Fibroblast of peridontal ligament (primary cell): ENCODE measurements around the gene ATAD3A.
"Not testable (repeated sequence)": the region's sequence is repeated elsewhere in the genome, so short reads cannot be mapped to it uniquely, and the experiment has no call there.

Experiments used
- DNase-seq: peaks from one replicate; pipeline ENCODE4 v3.0.0-alpha.2; 2010; ENCODE audit errors: extremely low read depth

The ATAD3A gene

DNA sequence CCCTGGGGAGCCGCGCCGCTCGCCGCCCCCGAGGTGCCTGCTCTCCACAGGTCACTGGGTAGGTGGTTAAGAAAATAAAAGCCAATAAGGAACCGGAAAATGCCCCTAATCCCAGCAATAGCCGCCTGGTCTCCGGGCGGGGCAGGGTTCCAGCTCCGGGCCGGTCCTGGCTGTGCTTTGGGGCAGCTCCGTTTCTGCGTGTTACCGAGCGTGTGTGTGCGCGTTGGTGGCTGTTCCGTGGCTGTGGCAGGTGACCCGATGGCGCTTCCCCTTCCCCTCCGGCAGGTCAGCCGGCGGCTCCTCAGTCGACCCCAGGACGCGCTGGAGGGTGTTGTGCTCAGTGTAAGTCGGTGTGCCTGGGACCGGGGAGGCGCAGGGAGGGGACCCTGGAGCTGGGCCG is 11.3 kb downstream of the ATAD3A start:
- not testable (repeated sequence) for DNase-seq

DNA sequence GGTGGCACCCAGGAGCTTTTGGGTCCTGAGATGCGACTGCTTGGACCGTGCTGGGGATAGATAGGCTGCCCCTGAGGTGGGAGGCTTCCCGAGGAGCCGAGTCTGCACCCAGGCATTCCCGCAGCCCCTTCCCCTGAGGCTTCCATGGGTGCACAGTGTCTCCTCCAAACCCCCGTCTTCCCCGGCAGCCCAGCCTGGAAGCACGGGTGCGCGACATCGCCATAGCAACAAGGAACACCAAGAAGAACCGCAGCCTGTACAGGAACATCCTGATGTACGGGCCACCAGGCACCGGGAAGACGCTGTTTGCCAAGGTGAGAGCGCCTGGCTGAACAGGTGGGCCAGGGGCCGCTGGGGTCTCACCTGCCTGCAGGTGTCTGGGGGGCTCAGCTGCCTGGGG is 11.7 kb downstream of the ATAD3A start:
- not testable (repeated sequence) for DNase-seq

DNA sequence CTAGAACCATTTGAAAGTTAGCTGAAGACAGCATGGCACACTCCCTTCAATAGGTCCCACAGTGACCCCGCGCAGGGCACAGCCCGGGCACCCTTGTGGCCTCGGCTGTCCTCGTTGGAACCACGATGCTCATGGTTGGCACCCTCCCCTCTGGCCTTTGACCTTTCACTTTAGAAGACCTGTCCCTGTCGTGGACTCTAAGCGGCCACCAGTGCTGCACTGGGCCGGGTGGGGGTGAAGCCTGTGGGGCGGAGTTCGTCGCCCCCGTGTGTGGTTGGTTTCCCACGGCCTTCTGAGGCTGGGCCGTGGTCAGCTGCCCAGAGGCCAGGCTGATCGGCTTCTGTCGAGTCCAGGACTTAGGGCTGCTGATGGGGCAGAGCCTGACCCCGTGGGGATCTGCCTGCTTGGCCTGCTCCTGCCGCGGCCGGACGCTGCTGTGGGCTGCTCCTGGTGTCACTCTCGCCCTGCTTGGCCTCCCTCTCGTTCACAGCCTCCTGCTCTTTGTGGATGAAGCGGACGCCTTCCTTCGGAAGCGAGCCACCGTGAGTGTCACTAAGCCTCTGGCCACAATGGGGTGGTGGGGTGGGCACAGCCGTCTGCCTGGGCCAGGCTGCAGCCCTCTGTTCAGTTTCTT is 12.9 kb downstream of the ATAD3A start:
- not testable (repeated sequence) for DNase-seq

DNA sequence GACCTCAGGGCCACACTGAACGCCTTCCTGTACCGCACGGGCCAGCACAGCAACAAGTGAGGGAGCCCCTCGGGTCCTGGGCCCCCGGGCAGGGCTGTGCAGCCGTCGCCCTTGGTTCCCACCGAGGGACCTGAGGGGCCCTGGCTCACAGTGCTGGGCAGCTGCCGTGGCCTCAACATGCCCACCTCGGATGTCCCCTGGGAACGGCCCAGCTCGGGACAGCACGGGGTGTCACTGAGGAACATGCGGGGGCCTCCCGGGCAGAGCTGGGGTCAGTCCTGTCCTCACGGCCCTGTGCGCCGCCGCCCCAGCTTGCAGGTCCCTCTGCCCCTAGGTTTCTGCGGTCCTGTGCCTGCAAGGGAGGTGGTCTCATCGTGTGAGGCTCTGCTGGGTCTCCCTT is 14.5 kb downstream of the ATAD3A start:
- DNase-seq = not testable (repeated sequence)

DNA sequence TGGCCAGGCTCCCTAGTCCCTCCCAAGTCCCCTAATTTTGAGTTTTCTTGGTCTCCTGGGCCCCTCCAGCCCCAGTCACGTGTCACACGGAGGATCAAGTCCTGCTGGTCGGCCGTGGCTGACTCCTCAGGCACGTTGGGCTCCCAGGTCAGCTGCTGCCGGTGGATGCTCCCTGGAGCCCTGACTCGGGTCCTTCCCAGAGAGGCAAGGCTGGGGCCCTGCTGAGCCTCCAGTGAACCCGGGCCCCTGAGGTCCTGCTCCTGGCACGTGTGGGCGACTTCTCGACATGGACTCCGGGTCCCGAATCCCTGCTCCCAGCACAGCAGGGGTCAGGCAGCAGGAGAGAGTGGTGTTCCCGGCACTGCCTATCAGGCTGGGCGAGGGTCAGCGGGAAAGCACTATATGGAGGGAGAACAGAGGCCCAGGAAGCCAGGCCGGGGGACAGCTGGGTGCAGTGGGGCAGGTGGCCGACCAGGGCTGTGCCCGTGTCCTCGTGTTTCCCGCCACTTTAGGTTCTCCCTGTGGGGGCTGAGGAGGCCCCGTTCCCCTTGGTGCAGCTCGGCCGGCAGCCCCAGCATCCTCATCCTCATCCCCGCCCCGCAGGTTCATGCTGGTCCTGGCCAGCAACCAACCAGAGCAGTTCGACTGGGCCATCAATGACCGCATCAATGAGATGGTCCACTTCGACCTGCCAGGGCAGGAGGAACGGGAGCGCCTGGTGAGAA is 15.3 kb downstream of the ATAD3A start:
- DNase-seq = no peak

DNA sequence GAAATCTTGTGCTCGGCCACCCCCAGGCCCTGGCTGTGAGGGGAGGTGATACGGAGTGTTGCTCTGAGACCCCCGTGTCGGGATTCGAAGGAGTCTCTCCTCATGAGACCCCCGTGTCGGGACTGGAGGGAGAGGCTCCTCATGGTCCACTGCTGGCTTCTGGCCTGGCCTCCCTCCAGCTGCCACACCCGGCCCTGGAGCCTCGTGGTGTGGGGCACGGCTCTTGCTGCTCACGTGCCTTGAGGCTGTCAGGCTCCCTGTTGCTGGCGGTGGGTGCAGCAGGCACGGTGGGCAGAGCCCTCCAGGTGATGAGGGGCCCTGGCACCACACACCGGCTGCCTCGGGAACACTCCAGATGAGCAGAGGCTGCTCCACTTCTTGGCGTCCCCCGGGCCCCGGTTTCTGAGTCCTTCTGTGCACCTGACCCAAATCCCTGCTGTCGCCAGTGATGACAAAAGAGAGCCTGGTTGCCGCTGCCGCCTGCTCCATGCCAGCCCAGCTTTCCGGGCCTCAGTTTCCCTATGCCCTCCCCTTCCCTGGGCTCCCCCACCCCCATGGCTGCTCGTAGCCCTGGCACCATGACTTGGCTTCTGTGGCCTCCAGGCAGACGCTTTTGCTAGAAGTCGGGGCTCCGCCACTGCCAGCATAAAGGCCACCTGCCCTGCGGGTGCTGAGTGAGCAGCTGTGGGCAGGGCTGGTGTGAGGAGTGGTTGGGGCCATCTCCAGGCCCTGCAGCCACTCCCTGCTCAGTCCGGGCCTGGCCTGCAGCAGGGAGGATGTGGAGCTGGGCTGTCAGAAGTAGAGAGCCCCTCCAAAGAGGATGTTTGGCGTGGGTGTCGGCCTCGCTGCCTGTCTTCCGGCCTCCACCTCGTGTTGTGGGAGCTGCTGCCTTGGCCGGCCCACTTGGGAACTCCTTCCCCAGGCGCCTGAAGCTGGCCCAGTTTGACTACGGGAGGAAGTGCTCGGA is 16.6 kb downstream of the ATAD3A start:
- DNase-seq = no peak

DNA sequence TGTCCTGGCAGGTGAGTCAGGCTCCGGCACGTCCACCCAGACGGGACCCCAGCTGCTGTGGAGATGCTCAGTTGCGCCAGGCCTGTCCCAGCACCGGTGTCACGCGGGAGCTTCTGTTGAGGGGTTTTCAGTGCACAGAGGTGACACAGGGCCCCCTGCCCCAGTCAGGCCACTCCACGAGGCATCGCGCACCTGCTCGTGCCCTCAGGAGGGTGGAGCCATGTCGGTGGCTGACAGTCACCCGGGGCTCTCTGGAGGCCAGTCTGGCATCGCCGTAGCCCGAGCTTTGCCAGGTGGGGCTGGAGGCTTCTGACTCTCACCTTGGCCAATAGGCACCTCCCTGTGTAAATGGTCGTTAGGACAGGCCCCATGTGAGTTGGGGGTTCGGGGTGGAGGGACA is 17.4 kb downstream of the ATAD3A start:
- no peak for DNase-seq

DNA sequence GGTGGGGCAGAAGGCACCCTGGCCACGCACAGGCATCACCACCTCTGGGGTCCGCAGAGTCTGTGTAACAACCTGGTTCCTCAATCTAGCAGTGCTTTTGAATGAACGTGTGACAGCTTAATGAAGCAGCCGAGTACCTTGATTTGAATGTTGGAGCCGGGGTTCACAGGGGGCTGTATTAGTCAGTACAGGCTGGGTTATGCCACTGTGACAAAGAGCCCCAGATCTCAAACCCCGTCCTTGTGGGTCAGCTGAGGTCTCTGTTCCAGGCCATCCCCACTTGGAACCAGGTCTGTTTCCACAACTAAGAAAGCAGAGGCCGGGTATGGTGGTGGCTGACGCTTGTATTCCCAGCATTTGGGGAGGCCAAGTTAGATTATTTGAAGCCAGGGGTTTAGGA is 18.0 kb downstream of the ATAD3A start:
- DNase-seq = no peak

DNA sequence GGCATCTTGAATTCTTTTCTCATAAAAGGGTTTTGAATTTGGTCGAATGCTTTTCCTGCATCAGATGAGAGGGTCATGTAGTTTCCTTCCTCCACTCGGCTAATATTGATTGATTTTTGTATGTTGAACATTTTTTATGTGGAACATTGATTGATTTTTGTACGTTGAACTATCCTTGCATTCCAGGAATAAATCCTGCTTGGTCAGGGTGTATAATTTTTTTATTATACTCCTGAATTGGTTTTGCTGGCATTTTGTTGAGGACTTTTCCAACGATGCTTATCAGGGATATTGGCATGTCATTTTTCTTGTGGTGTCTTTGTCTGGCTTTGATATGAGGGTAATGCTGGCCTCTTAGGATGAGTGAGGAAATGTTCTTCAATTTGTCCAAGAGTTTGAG is 20.0 kb downstream of the ATAD3A start:
- no peak for DNase-seq

DNA sequence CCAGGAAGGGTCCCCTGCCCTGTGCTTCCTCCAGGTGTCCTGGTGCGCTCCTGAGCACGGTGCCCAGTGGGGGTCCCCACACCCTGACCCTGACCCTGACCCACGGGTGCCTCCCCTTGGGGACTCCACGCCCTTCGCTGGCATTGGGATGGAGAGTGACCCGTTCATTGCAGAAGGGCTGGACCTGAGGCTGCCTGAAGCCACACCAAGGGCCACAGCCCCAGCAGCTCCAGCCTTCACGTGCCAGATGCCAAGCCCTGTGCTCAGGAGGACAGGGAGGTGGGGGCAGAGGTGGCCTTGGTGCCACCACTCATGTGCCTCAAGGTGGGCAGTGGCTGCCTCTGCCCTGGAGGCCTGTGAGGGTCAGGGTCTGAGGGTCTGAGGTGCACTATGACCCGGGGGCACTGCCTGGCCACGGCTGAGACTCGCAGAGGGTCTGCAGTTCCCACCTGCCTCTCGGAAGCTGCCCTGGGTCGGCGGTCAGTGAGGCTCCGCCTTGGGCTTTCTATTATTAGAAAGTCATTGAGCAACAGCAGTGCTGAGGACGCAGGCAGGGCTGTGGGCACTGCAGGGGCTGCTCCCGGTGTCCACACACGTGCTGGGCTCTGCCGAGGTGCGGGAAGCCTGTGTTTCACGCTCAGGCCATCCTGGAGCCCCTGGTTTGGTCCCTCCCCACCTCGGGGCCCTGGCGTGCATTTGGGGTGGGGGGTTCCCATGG is 21.4 kb downstream of the ATAD3A start:
- DNase-seq = not testable (repeated sequence)

DNA sequence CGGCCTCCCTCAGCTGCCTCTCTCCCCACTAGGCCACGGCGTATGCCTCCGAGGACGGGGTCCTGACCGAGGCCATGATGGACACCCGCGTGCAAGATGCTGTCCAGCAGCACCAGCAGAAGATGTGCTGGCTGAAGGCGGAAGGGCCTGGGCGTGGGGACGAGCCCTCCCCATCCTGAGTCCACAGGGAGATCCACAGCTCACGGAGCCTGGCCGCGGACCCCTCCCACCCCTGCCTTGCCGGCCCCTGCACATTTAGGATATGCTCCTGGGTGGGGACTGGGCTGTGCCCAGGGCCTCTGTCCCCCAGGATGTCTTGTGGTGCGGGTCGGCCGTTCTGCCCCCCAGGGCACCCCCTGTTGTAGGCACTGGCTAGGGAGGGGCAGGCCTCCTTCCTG is 21.9 kb downstream of the ATAD3A start:
- DNase-seq = not testable (repeated sequence)

DNA sequence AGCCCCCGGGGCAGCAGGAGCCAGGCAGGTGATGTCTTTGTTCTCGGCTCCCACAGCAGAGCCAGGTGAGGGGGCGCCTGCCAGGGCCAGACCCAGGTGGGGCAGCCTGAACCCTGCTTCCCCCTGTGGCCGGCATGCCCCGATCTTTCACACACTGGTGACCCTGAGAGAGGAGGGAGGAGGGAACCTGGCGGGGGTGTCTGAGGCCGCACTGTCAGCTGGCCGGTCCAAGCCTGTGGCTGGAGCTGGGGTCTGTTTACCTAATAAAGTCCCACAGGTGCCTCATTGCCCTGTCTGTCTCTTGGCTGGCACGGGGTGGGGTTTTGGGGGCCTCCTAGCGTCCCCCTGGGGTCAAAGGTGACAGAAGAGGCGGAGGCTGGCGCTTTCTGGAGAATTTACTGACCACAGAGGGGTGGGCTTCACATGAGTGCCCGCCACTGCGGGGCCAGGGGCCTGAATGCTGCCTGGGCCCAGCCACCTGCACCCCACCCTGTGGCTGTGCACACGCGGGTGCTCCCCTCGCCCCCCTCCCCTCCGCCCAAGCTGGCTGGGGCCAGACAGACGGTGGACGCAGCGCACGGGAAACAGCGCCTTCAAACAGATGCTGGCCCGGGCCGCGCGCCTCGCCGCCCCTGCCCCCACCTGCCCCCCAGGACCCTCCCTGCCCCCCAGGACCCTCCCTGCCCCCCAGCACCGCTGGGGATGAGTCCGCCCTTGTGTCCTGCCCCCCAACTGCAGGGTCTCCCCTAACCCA is 22.6 kb downstream of the ATAD3A start:
- no peak for DNase-seq

DNA sequence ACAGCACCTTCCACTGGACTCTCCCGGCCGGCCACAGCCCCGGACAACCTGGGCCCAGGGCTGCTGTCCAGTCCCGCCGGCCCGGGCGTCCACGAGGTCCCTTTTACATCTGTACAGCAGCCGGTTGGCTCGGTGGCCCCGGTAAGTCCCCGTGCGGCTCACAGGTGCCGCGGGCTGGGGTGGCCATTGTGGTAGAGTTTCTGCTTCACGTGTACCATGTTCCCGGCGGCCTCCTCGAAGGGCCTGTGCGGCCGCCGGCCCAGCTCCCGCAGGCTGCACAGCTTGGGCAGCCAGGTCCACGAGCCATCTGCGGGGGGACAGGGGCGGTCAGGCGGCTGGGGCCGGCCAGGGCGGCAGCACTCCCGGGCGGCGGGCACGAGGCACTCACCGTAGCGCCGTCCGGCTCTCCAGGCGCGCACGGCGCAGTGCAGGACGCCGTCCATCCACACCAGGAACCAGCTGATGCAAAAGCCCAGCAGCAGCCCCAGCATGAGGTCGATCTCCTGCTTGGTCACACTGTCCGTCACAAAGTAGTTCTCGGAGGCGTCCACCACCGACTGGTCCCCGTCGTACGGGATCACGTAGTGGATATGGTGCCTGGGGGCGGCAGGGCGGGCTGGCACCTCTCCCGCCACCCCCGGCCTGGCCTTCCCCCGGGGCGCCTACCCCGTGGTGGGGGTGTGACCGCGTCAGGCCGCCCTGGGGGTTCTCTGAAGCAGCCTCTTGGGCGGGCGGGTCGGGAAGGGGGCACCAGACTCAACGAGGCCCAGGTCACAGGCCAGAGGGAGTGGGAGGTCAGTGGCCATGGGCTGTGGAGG is 23.4 kb downstream of the ATAD3A start:
- DNase-seq = no peak

DNA sequence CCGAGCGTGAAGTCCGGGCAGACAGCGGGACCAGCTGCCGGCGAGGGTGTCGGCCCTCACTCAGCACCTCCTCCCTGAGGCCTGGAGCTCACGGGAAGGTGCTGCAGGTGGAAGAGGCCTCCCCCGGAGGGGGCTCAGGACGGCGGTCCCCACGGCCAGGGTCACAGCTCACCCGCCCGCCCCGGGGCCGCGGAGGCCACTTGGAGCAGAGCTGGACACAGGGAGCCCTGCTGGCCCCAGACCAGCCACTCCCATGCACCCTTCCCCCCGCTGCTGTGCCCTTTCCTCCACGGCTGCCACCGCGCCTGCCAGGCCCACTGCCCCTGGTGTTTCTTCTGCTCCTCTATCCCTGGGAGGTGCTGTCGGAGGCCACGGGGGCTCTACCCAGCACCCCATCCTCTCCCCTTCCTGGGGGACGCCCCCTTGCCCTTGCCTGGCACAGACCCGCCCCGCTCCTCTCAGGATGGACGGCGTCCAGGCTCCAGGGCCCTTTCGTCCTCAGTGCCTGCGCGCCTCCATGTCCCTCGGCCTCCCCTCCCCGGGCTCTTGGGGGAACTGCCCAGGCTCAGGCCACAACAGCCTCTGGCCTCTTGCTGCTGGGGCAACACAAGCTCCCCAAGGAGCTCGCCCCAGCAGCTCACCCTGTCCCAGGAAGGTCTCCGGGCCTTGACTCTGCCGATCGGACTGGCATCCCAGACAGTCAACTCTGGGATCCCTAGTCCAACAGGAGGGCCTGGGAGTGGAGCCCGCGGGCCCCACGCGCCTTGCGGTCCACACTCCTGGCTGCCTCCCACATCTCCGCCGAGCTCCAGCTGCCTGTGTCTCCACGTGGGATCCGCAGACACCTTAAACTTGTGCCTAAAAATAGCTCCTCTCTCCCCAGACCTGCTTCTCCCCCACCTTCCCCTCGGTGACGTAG is 24.3 kb downstream of the ATAD3A start:
- DNase-seq = no peak

DNA sequence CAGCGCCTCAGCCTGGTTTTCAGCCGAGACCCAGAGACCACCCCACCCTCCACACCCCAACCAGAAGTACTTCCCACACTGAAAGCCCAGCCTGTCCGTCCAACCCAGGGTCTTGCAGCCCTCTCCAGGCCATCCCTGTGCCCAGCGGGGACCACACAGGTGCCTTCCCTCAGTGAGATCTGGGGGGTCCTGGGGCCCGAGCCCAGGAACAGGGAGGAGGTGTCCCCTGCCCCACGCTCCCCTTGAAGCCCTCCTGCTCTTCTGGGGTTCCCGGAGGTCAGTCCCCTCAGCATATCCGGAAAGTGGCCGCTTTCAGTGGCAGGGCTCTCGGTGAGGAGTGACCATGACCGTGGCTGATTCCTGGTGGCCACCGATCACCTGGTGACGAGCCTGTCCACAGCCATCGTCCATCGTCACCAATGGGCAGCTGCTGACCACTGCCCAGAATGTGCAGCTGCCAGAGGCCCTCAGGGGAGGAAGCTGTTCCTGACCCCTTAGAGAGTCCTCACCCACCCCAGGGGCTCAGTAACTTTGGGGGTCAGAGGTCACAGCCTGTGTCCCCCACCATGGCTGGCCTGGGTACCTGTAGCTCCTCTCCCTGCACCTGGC is 25.1 kb downstream of the ATAD3A start:
- no peak for DNase-seq

DNA sequence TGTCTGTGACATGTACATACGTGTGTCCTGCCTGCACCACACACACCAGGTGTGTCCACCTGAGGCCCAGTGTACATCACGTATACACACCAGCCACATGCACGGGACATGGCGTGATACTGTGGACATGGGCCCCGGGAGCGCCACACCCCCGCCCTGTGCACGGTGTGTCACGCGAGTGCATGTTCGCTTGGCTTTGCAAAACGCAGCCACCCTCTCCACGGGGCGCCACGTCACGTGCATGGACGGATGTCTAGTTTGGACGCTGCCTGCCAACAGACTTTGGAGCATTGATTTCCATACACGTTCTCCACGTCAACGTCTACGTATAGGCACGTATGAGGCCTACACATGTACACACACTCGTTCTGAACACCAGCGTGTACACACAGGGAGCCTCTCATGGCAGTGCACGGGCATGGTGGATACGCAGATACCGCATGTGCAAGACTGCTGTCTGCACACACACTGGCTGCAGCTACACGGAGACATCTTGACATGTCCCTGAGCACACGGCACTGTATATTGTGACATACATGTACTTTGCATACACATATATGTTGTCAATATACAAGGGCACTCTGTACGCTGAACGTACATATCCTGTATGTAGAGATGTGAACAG is 25.8 kb downstream of the ATAD3A start:
- no peak for DNase-seq

DNA sequence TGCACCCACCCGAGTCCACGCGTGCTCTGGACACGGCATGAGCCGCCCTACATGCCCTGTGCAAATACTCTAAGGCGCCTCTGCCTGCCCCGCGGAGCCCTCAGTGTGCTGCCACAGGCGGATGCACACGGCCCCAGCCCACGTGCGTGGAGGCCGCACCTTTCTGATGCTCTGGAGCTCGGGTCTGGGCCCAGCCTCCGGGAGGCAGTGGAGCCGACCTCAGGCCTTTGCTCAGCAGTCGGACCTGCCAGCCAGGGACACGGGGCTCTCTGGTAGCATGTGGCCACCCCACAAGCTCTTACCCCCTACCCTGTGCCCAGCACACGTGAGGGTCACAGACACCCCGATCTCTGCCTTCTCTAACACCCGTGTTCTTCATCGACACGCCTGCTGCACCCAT is 26.4 kb downstream of the ATAD3A start:
- no peak for DNase-seq

DNA sequence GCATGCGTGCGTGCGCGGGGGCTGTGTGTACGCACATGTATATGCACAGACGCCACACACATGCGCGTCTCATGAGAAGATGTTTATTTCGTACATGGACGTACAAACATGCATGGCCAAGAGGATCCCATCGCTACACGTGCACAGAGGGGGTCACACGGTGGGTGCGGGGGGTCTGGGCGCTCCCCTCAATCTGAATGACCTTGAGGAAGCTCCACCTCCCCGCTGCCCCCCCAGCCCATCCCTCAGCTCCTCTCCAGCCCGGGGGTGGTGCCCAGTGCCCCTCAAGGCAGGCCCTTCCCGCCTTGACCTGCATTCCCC is 27.0 kb downstream of the ATAD3A start:
- no peak for DNase-seq
